ENCODE results near the gene HDAC9.
"Not testable (repeated sequence)": the region's sequence is repeated elsewhere in the genome, so short reads cannot be mapped to it uniquely, and the experiment has no call there.

The HDAC9 gene

DNA sequence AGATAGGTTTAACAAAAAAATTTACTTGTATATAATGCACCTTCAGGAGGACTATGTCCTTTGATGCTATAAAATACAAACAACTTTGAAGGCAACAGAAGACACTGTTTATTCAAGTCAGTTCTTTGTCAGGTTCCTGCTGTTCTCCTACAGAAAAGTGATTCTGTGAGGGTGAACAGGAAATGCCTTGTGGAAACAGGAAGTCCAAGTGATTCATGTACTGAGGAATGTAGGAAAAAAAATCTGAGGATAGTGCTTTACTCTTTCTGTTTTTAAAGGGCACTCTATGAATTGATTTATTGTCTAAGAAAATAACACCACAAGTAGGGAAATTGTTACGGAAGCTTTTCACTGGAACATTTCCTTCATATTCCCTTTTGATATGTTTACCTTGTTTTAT lies 171.9 kb downstream of the HDAC9 start:
- no peak for DNase-seq

DNA sequence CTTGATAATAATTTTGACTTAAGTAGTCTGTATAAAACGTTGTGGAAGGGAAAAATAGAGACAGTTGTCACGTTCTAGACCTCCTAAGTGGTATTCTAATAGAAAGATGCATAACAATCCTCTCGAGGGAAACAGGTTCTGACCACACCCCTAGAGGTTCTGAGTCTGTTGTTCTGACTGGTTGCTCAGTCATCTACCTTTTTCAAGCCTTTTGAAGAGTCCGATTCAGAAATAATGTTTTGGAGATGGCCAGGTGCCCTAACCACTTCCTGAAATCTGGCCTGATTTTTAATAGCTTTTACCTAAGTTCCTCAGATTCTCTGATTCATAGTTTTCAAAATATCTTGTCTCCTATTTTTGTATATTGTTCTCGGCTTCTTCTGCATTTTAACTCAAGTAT lies 175.6 kb downstream of the HDAC9 start:
- no peak for DNase-seq

DNA sequence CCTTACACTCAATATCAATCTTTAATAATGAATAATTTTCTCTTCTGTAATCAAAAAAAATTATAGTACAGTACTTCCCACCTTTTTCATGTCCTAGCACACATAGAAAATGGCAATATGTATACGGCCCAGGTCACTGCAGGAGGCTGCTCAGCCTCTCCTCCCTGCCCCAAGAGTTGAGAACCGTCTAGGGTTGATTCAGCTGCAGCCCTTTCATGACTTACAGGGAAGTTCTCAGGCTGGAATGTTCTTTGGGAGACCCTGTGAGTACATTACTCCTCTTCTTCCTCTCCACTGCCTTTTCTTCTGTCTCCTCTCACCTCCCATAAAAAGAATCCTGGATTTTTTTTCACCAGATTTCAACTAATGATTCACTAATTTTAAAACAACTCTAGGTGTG lies 180.0 kb downstream of the HDAC9 start:
- DNase-seq = no peak

- no peak for DNase-seq
These were observed 183.7 kb downstream of the HDAC9 start for GRCh38 chr7:18679261-18679660.

DNA sequence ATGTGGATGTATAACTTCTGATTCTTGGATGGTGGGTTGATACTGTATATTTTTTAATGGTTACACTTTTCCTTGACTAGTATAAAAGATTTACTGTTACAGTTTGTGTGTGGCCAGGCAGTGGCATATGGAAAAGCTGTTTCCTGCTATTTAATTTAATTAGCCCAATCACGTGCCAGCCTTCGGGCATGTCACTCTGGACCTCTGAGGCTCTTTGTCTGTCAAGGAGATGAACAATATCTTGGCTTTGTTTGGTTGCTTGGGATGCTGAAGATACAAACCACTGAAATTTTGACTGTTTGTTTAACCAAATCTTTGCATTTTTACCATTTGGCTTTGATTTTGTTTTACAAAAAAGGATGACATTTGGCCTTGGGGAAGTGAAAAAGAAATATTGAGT lies 185.0 kb downstream of the HDAC9 start:
- DNase-seq = no peak

- no peak for DNase-seq
These were observed 189.4 kb downstream of the HDAC9 start for GRCh38 chr7:18684916-18685315.

GRCh38 chr7:18685971-18686370 lies 190.4 kb downstream of the HDAC9 start:
- no peak for DNase-seq

- no peak for DNase-seq
These were observed 194.0 kb downstream of the HDAC9 start for GRCh38 chr7:18689551-18689950.

DNA sequence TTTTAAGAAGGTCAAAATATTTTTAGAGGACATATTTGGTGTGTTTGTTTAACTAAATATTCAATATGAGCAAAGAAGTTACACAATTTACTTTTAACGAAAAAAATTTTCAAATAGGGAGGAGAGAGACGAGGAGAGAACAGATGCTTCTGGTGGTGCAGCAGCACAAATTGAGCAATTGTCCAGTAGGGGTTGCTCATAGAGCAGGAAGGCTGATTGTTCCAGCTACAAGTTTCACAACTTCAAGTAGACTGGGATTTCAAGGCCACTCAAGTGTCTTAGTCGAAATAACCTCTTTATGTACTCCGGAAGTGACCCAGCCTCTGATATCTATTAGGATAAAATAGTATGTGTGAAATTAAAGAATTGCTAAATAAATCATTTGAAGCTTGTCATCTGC lies 197.9 kb downstream of the HDAC9 start:
- no peak for DNase-seq

- no peak for DNase-seq
These were observed 198.3 kb downstream of the HDAC9 start for GRCh38 chr7:18693816-18694215.

DNA sequence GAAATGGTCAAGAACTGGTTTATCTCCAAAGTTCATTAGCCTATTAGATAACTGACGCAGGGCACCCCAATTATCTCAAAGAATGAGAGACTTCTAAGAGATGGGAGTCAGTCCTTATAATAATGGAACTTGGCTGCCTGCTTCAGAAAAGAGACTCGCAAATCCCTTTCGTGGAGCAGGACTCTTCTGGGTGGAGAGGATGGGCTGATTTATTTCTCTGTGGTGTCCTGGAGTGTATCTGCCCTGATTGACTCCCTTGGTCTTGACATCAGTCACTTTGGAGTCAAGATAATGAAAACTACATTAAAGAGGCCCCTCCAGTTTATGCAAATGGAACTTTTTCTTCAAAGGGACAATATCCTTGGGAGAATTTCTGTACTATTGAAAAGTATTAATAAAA lies 198.9 kb downstream of the HDAC9 start:
- DNase-seq = no peak

DNA sequence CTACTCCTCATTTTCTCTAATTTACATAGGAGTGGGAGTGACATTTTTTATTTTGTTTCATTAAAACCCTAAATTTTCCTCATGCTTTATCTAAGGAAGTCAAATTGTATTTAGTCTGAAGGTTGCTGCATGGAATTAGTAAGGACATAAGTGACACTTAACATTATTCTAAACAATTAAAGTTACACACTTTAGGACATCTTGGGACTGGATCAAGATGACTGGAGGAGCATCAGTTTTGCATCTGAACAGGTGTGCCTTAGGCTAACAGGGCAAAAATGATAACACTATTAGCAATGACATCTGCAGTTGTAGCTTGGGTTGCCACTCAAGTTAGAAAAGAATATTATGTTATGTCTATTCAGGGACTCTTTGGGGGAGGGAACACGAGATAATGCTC lies 199.4 kb downstream of the HDAC9 start:
- no peak for DNase-seq

- no peak for DNase-seq
These were observed 202.7 kb downstream of the HDAC9 start for GRCh38 chr7:18698258-18698734.

DNA sequence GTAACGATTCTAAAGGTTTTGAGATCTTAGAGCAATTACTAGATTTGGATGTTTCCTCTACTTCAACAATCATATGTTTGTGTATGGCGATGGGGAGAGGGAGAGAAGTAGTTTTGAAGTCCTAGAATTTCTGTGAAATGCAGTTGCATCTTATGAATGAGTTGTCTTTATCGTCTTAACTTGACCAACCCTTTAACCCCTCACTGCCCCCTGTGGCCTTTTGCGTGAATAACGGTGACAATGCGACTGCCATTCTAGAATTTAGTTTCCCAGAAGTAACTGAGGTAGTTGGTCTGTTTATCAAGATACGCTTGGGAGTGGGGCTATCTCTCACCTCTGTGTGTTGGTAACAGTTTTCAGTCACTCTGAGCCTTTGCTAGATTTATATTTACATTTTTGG lies 204.6 kb downstream of the HDAC9 start:
- no peak for DNase-seq

- no peak for DNase-seq
These were observed 206.7 kb downstream of the HDAC9 start for GRCh38 chr7:18702071-18702829.

GRCh38 chr7:18703685-18704084 lies 208.1 kb downstream of the HDAC9 start:
- DNase-seq = no peak

- DNase-seq = no peak
These were observed 211.1 kb downstream of the HDAC9 start for GRCh38 chr7:18706670-18707069.

DNA sequence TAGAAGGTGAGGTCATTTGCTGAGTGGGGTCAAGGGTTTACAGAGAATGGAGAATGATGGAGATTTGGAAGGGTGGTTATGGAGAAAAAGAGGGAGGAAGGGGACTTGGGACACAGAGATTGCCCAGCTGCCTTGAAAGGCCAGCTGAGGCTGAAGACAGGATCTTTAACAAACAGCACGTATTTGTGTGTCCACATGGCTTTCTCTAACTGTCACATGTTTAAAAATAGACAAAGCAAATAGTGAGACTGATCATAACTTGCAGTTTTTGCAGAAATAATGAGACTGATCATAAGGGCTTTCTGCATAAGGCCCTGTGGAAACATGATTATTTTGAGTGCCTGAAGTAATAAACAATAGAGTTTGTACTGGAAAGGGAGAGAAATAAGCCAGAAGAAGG lies 212.7 kb downstream of the HDAC9 start:
- no peak for DNase-seq

- no peak for DNase-seq
These were observed 220.4 kb downstream of the HDAC9 start for GRCh38 chr7:18715988-18716387.

- no peak for DNase-seq
These were observed 225.9 kb downstream of the HDAC9 start for GRCh38 chr7:18721429-18721828.

GRCh38 chr7:18724318-18724717 lies 228.8 kb downstream of the HDAC9 start:
- no peak for DNase-seq

DNA sequence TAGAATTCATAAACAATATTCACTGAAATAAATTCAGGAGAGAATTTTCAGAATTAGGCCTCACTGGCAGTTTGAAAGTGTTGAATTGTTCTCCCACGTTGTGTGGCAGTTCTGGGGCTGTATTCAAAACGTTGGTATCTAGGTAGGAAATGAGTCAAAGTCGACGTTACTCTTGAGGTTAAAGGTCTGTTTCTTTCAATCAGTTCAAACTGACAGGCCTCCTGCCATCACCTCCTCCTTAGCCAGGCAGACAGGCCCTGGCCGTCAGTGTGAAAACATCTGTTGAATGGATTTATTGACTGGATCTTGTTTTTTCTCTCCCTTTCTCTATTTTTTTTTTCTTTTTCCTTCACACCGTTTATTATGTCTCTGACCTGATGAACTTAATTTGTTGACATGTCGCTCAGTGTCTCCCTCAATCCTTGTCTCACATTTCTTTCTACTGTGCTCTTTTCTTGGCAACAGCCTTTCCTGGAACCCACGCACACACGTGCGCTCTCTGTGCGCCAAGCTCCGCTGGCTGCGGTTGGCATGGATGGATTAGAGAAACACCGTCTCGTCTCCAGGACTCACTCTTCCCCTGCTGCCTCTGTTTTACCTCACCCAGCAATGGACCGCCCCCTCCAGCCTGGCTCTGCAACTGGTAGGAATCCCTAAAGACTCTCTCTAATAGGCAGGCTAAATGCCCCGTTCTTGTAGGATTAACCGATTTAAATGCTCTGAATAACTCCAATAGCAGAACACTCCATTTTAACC lies 231.7 kb downstream of the HDAC9 start:
- no peak for DNase-seq

- DNase-seq = not testable (repeated sequence)
These were observed 240.5 kb downstream of the HDAC9 start for GRCh38 chr7:18736012-18736411.

DNA sequence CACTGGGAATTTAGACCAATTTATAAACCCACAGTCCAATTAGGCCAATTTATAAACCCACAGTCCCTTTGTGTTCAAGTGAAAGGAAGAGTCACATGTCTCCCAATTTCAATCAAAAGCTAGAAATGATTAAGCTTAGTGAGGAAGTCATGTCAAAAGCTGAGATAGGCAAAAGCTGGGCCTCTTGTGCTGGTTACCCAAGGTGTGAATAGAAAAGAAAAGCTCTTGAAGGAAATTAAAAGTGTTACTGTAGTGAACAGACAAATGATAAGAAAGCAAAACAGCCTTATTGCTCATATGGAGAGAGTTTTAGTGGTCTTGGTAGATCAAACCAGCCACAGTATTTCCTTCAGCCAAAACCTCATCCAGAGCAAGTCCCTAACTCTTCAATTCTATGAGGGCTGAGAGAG lies 245.0 kb downstream of the HDAC9 start:
- DNase-seq = no peak
